AG04449 (cell line): Measurements from ENCODE around the gene PLS1.

Source experiments
- CTCF ChIA-PET: fragments of 350-600 bp; formaldehyde crosslinking; extraction: SDS; loops from one replicate; lab custom pipeline; 2021; ENCODE audit warnings: antibody characterized with exemption; lab: Yijun Ruan, JAX
- POLR2A ChIA-PET: fragments of 400-600, 350-600 bp; formaldehyde crosslinking; extraction: SDS; loops from one replicate; lab custom pipeline; 2020; ENCODE audit warnings: antibody characterized with exemption, inconsistent platforms; lab: Yijun Ruan, JAX
- DNase-seq: peaks from one replicate; pipeline ENCODE4 v3.0.0-alpha.2; 2010; ENCODE audit warnings: low read depth, low spot score
- H3K4me3 ChIP-seq: 2 replicates; pipeline ENCODE4 v1.5.1; 2011; ENCODE audit warnings: low read depth, mild to moderate bottlenecking, control low read depth, low read length
- CTCF ChIP-seq: IDR thresholded peaks from one replicate; pipeline ENCODE4 v1.5.1; 2011; ENCODE audit warnings: mild to moderate bottlenecking, moderate library complexity, low read length, control low read depth, inconsistent platforms; ENCODE audit not compliant: insufficient read depth; ENCODE audit errors: missing control alignments

The PLS1 gene

DNA sequence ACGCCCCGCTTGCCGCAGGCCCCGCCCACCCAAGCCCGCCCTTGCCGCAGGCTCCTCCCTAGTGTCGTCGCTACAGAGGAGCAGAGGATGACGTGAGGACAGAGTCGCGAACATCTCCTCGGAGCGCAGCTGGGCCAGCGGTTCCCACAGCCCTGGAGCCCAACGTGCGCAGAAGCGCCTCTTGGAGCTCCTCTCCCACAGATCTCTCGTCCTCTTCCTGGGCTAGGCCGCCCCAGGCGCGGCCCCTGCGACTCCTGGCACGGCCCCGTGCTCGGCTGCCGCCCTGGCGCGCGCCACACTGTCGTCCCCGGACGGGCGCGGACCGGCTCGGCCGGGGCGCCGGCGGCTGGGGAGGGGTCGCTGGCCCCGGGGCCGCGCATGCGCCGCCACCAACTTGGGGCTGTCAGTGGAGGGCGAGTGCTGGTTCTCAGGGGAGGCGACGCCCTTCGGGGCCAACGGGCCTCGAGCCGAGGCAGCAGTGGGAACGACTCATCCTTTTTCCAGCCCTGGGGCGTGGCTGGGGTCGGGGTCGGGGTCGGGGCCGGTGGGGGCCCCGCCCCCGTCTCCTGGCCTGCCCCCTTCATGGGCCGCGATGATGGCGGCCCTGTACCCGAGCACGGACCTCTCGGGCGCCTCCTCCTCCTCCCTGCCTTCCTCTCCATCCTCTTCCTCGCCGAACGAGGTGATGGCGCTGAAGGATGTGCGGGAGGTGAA, 127.9 kb downstream of the PLS1 start, which contains the start of gene TRPC1:
TSS of gene TRPC1 (plus strand) at position 67 of the 714 bp plus-strand sequence. CDS start at position 593, 526 bp downstream.
- CTCF ChIA-PET: interaction anchor here (1.2 to 1.3 kb wide), 2 partner anchors 10 to 105 kb away, joined by 3 to 4 read pairs; no protein-coding TSS in a partner anchor
- H3K4me3 ChIP-seq: peak within 1 kb of the TSS; percentile 90
- peak; percentile 9 for DNase-seq
- POLR2A ChIA-PET: interaction anchor here (1.5 kb wide), 1 partner anchor 145 kb away, joined by 4 read pairs; the partner anchor contains the start of gene ATR
- TF ChIP-seq CTCF: no peak

GRCh38 chr3:142724682-142725356, 128.6 kb downstream of the PLS1 start:
- H3K4me3 ChIP-seq: peak overlapping the region; percentile 90
- ChIA-PET CTCF (interaction anchor here (1.2 to 1.3 kb wide), 2 partner anchors 9 to 104 kb away, joined by 3 to 4 read pairs; no protein-coding TSS in a partner anchor), POLR2A (interaction anchor here (1.5 kb wide), 1 partner anchor 146 kb away, joined by 4 read pairs; the partner anchor contains the start of gene ATR)
- TF ChIP-seq CTCF: no peak
- DNase-seq: no peak

DNA sequence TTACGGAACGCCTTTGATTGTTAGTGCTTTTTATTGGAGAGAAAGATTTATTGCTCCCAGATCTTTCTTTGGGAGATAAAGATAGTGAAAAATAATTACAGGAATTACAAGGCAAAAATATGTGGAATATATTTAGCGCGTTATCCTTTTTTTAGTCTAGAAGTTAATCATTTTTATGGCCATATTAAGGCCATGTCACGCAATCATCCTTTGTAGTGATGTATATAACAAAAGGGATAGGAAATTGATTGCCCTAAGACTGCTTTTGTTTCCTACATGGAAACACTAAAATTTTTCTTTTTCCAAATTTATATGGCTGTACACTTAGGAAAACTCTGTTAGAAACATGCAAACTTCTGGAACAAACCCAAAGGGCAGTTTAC, 129.2 kb downstream of the PLS1 start:
- CTCF ChIA-PET: no interaction called here
- H3K4me3 ChIP-seq: peak overlapping the region; percentile 90
- no peak for DNase-seq
- no peak for TF ChIP-seq CTCF
- POLR2A ChIA-PET: no interaction called here

GRCh38 chr3:142726017-142726416, 129.8 kb downstream of the PLS1 start:
- TF ChIP-seq CTCF: no peak
- H3K4me3 ChIP-seq: no peak overlapping the region
- ChIA-PET POLR2A (no interaction called here), CTCF (no interaction called here)
- no peak for DNase-seq

DNA sequence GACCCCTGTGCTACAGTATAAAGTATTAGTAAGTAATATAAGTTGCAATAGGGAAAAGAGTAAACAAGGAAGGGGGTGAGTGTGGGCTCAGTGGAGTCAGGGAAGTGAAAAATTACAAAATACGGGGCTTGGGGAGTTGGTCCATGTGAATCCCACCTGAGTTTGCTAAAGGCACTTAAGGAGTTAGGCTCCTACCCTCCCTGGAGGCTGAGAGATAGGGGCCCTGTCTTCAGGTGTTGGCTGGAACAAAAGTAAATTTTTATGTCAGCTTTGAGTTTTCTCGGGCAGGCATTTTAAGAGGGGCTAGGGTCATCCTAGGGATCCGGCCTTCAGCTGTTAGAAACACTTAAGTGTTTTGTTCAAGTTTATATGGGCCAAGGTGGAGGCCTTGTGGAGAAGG, 135.9 kb downstream of the PLS1 start:
- CTCF ChIA-PET: no interaction called here
- no peak for TF ChIP-seq CTCF
- no peak overlapping the region for H3K4me3 ChIP-seq
- POLR2A ChIA-PET: no interaction called here
- DNase-seq: no peak

DNA sequence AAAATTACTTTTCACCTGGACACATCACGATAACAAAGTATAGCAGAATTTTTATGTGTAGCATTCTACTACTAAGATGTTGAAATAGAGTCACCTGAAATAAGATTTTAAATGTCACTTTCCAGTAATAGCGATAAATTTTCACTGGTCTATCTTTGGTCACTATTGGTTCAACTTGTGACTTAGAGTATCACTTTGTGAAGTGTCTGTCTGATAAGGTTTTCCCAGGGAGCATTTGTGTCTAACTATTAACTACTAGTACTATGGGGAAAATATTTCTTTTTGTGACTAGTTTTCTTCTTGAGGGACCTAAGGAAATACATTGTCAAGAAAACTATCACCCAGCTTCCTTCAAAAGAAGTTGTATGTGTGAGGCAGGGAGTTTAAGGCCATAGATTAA, 138.6 kb downstream of the PLS1 start:
- no peak for DNase-seq
- POLR2A ChIA-PET: no interaction called here
- CTCF ChIA-PET: interaction anchor here (1.6 kb wide), 1 partner anchor 11 kb away, joined by 4 read pairs; the partner anchor contains the start of gene TRPC1
- H3K4me3 ChIP-seq: no peak overlapping the region
- TF ChIP-seq CTCF: no peak
